AG09319 (cell line): ENCODE data around the gene KATNAL2.

Experiments used
- DNase-seq: peaks from one replicate; pipeline ENCODE4 v3.0.0-alpha.2; 2010; ENCODE audit warnings: low read depth; ENCODE audit errors: extremely low read depth
- TF ChIP-seq, protein P1 (sequence below): IDR thresholded peaks from 2 replicates; pipeline ENCODE4 v1.5.1; 2011; ENCODE audit warnings: low read depth, mild to moderate bottlenecking, inconsistent platforms, low read length, moderate library complexity

KATNAL2 gene

GRCh38 chr18:46910856-46911255 lies 6.5 kb upstream of the KATNAL2 start:
- DNase-seq, result no peak
- TF ChIP-seq, protein P1, sequence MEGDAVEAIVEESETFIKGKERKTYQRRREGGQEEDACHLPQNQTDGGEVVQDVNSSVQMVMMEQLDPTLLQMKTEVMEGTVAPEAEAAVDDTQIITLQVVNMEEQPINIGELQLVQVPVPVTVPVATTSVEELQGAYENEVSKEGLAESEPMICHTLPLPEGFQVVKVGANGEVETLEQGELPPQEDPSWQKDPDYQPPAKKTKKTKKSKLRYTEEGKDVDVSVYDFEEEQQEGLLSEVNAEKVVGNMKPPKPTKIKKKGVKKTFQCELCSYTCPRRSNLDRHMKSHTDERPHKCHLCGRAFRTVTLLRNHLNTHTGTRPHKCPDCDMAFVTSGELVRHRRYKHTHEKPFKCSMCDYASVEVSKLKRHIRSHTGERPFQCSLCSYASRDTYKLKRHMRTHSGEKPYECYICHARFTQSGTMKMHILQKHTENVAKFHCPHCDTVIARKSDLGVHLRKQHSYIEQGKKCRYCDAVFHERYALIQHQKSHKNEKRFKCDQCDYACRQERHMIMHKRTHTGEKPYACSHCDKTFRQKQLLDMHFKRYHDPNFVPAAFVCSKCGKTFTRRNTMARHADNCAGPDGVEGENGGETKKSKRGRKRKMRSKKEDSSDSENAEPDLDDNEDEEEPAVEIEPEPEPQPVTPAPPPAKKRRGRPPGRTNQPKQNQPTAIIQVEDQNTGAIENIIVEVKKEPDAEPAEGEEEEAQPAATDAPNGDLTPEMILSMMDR, result no peak

- TF ChIP-seq, protein P1, result no peak
- DNase-seq, result no peak
Observed at GRCh38 chr18:46915800-46916550, 1.4 kb upstream of the KATNAL2 start.

DNA sequence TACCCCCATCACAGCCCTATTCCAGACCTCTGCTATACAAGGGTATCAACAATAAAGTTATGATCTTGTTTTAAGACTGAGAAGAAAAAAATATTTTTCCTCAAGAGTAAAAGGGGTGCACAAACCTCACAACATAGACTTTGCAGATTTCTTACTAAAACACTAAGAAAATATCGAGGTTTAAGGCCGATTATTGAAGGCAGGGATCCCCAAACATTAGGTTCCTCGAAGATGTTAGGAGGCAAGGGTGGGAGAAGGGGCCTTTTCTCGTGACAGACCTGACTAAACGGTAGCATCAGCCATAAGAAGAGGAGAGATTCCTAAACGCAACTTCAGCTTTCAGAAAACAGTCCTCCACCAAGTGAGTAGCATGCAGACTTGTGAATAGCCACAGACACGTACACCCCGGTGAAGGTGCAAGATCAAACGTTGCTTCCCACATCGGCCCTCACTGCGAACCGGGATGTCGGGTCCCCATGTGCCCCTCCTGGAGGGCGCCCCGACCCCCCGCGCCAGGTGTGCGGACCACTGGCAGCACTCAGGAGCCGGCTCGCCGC lies 773 bp upstream of the KATNAL2 start:
- no peak for DNase-seq
- TF ChIP-seq, protein P1, result no peak

- TF ChIP-seq, protein P1, result no peak
- no peak for DNase-seq
Observed at GRCh38 chr18:46917803-46918600, 600 bp downstream of the KATNAL2 start.

DNA sequence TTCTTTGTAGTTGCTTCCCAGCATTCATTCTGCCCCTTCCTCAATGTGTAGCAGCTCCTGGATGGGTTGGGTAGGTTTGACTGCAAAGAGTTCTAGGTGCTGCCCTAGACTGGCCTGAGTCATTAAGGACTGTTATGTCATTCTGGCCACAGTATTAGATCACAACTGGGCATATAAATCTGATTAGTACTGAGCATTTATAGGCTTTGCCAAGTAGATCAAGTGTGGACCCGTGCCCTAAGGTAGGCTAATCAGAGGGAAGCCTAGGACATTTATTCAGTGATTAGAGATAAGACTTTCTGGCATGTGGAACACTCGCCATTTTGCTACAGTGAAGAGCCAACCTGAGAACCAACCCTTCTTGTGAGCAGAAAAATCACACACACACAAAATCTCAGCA lies 2.7 kb downstream of the KATNAL2 start:
- DNase-seq, result no peak
- TF ChIP-seq, protein P1, result no peak

GRCh38 chr18:46920653-46921052 lies 3.3 kb downstream of the KATNAL2 start:
- TF ChIP-seq, protein P1, result no peak
- DNase-seq, result no peak
